ENCODE results near the gene RANGAP1. TPM values are rescaled to one million over a fixed set of nuclear protein-coding genes. Genes with fewer than 3 reads are reported as not detected.

RANGAP1 gene
- total and polyA plus RNA-seq, 2 of the 13 experiments (the other 11 are each of a cell fraction or from before 2014, with no cell fraction given), result 51.8 to 83.9 TPM

GRCh38 chr22:41308544-41308947, 22.6 kb upstream of the RANGAP1 start (continued):
- TF ChIP-seq ZNF776 (CRISPR knock-in tag; IDR thresholded peaks at IDR 0.05) (0 out of 2 replicates have a peak, but pooled peaks have one; percentile 30), ZNF549 (CRISPR knock-in tag; IDR thresholded peaks at IDR 0.05) (no peak), ZNF281 (CRISPR knock-in tag; IDR thresholded peaks at IDR 0.05; ENCODE audit: borderline replicate concordance) (peak; percentile 40; the same call in 1 of the 2 replicates), CC2D1A (CRISPR knock-in tag; IDR thresholded peaks at IDR 0.05) (0 out of 2 replicates have a peak, but pooled peaks have one; percentile 61), FOXC1 (CRISPR knock-in tag; IDR thresholded peaks at IDR 0.05; ENCODE audit: borderline replicate concordance) (peak; percentile 71; the same call in 1 of the 2 replicates), ZNF142 (CRISPR knock-in tag; IDR thresholded peaks at IDR 0.05) (peak; percentile 45; the same call in 1 of the 2 replicates), ZBTB7A (CRISPR knock-in tag; IDR thresholded peaks at IDR 0.05) (no peak), ZNF224 (CRISPR knock-in tag; IDR thresholded peaks at IDR 0.05) (no peak), KLF16 (CRISPR knock-in tag; IDR thresholded peaks at IDR 0.05) (peak in 1 of 2 experiments; percentile 64; a peak in 2 of 4 replicates), RFX3 (CRISPR knock-in tag; IDR thresholded peaks at IDR 0.05) (no peak), MXD3 (CRISPR knock-in tag; IDR thresholded peaks at IDR 0.05) (peak; percentile 43; the same call in 1 of the 2 replicates), ZNF598 (CRISPR knock-in tag; IDR thresholded peaks at IDR 0.05; ENCODE audit: borderline replicate concordance) (peak; percentile 58; the same call in 1 of the 2 replicates), ETV5 (CRISPR knock-in tag; IDR thresholded peaks at IDR 0.05; ENCODE audit: borderline replicate concordance) (peak; percentile 45; the same call in 1 of the 2 replicates), NR2C2 (CRISPR knock-in tag; IDR thresholded peaks at IDR 0.05; ENCODE audit: borderline replicate concordance) (peak; percentile 77), SMAD1 (CRISPR knock-in tag; IDR thresholded peaks at IDR 0.05; ENCODE audit: borderline replicate concordance, low read depth) (no peak), ZFP1 (CRISPR knock-in tag; IDR thresholded peaks at IDR 0.05) (no peak), CCDC6 (CRISPR knock-in tag; IDR thresholded peaks at IDR 0.05) (peak; percentile 46; the same call in 1 of the 2 replicates), ZBTB44 (CRISPR knock-in tag; IDR thresholded peaks at IDR 0.05) (no peak), SIX1 (CRISPR knock-in tag; IDR thresholded peaks at IDR 0.05; ENCODE audit: borderline replicate concordance) (0 out of 2 replicates have a peak, but pooled peaks have one; percentile 15), IRX3 (CRISPR knock-in tag; IDR thresholded peaks at IDR 0.05; ENCODE audit: borderline replicate concordance, low read depth) (no peak)
